SK-N-SH (cell line): ENCODE data around the gene SMYD2. TPM values are rescaled to one million over a fixed set of nuclear protein-coding genes. Genes with fewer than 3 reads are reported as not detected.

ENCODE experiments used
- CTCF ChIA-PET: fragments of 300-600, 350-600 bp; formaldehyde crosslinking; extraction: SDS; loops from one replicate; lab custom pipeline; 2021; lab: Yijun Ruan, JAX
- POLR2A ChIA-PET: fragments of 350-600 bp; sonication (Branson Sonifier 250); formaldehyde crosslinking; extraction: SDS; loops from one replicate; lab custom pipeline; 2020; ENCODE audit warnings: antibody characterized with exemption, inconsistent platforms; lab: Yijun Ruan, JAX
- DNase-seq: peaks from one replicate; pipeline ENCODE4 v3.0.0; 2012
- H2AFZ ChIP-seq: fragments of 200-600 bp; sonication (generic); 2 replicates; pipeline ENCODE4 v1.8.1; 2016; ENCODE audit warnings: antibody characterized with exemption, mild to moderate bottlenecking, low read depth
- H3F3A ChIP-seq: fragments of 200-600 bp; sonication (generic); replicated peaks from 2 replicates; pipeline ENCODE3; 2016; ENCODE audit warnings: antibody characterized with exemption, mild to moderate bottlenecking; ENCODE audit not compliant: insufficient read depth
- H3K27ac ChIP-seq, 2 experiments: fragments of 200-500 bp in 1 of 2; fragments of 200-600 bp in 1 of 2; sonication (Bioruptor generic) in 1 of 2; sonication (generic), shearing (Covaris generic) in 1 of 2; 2 replicates each; pipeline versions ENCODE4 v1.5.1 to v1.6.1; 2014 to 2016; ENCODE audit warnings: low read depth in 2 of 2, inconsistent platforms in 1 of 2, low read length in 1 of 2, mild to moderate bottlenecking in 1 of 2, mixed read lengths in 1 of 2
- H3K27me3 ChIP-seq: fragments of 200-600 bp; sonication (generic), shearing (Covaris generic); 2 replicates; pipeline ENCODE4 v1.6.1; 2016; ENCODE audit warnings: mixed run types; ENCODE audit not compliant: insufficient read depth
- H3K36me3 ChIP-seq, 2 experiments: fragments of 200-500 bp in 1 of 2; fragments of 200-600 bp in 1 of 2; sonication (Bioruptor generic) in 1 of 2; sonication (generic) in 1 of 2; replicated peaks in 1 of 2; 2 replicates each; pipeline versions ENCODE3 to v1.5.1; 2014 to 2016; ENCODE audit warnings: low read length in 1 of 2, mild to moderate bottlenecking in 1 of 2; ENCODE audit not compliant: insufficient read depth in 2 of 2, control insufficient read depth in 1 of 2
- H3K4me1 ChIP-seq, 2 experiments: fragments of 200-500 bp in 1 of 2; fragments of 200-600 bp in 1 of 2; sonication (Bioruptor generic) in 1 of 2; sonication (generic), shearing (Covaris generic) in 1 of 2; 2 replicates each; pipeline versions ENCODE4 v1.5.1 to v1.6.1; 2014 to 2016; ENCODE audit warnings: low read depth in 1 of 2, low read length in 1 of 2, mixed run types in 1 of 2; ENCODE audit not compliant: insufficient read depth in 2 of 2, control insufficient read depth in 1 of 2
- H3K4me2 ChIP-seq: fragments of 200-600 bp; sonication (generic), shearing (Covaris generic); 2 replicates; pipeline ENCODE4 v1.6.1; 2017; ENCODE audit warnings: mixed run types
- H3K4me3 ChIP-seq, 2 experiments: fragments of 200-500 bp in 1 of 2; fragments of 200-600 bp in 1 of 2; sonication (Bioruptor generic) in 1 of 2; sonication (generic), shearing (Covaris generic) in 1 of 2; 2 replicates each; pipeline versions ENCODE4 v1.5.1 to v1.8.1; 2014 to 2016; ENCODE audit warnings: low read depth in 2 of 2, inconsistent platforms in 1 of 2, low read length in 1 of 2, mild to moderate bottlenecking in 1 of 2, mixed read lengths in 1 of 2, moderate library complexity in 1 of 2
- H3K79me2 ChIP-seq: fragments of 200-600 bp; sonication (generic); 2 replicates; pipeline ENCODE4 v1.8.1; 2017; ENCODE audit warnings: mild to moderate bottlenecking; ENCODE audit not compliant: insufficient read depth
- H3K9ac ChIP-seq: fragments of 200-600 bp; sonication (generic); 2 replicates; pipeline ENCODE4 v1.6.1; 2017; ENCODE audit warnings: mixed run types
- H3K9me2 ChIP-seq: fragments of 200-600 bp; sonication (generic); 2 replicates; pipeline ENCODE4 v1.6.1; 2017; ENCODE audit warnings: mixed run types
- H3K9me3 ChIP-seq: fragments of 200-600 bp; sonication (generic); 2 replicates; pipeline ENCODE4 v1.6.1; 2017; ENCODE audit warnings: mixed run types, mild to moderate bottlenecking, moderate library complexity
- H4K20me1 ChIP-seq: fragments of 200-600 bp; sonication (generic); 2 replicates; pipeline ENCODE4 v1.6.1; 2017; ENCODE audit warnings: mild to moderate bottlenecking, mixed run types; ENCODE audit not compliant: insufficient read depth
- ELF1 ChIP-seq: IDR thresholded peaks from 2 replicates; pipeline ENCODE4 v1.4.0; 2012
- EZH2phosphoT487 ChIP-seq: fragments of 200-600 bp; sonication (generic); IDR thresholded peaks from 2 replicates; pipeline ENCODE4 v1.6.1; 2017; ENCODE audit warnings: low read depth, mixed run types, mild to moderate bottlenecking, antibody characterized with exemption, moderate library complexity, borderline replicate concordance
- FOXJ3 ChIP-seq: sonication (generic); formaldehyde crosslinking; IDR thresholded peaks from 2 replicates; pipeline ENCODE4 v1.5.1; 2020; ENCODE audit warnings: mild to moderate bottlenecking, missing genetic modification reagents
- FOXM1 ChIP-seq: IDR thresholded peaks from 2 replicates; pipeline ENCODE4 v1.4.0; 2012; ENCODE audit warnings: low read depth, mild to moderate bottlenecking
- JUND ChIP-seq: IDR thresholded peaks from 2 replicates; pipeline ENCODE4 v1.4.0; 2012
- MEF2A ChIP-seq: IDR thresholded peaks from 2 replicates; pipeline ENCODE4 v1.4.0; 2012; ENCODE audit warnings: low read depth, borderline replicate concordance
- MXI1 ChIP-seq: IDR thresholded peaks from 2 replicates; pipeline ENCODE4 v1.6.1; 2012; ENCODE audit warnings: mild to moderate bottlenecking, low read depth, low read length, improper control_type of control experiment
- NFIC ChIP-seq: IDR thresholded peaks from 2 replicates; pipeline ENCODE4 v1.4.0; 2012; ENCODE audit warnings: borderline replicate concordance
- RAD21 ChIP-seq: IDR thresholded peaks from 2 replicates; pipeline ENCODE4 v1.6.1; 2012; ENCODE audit warnings: mild to moderate bottlenecking, low read length
- RCOR1 ChIP-seq: fragments of 150-350 bp; IDR thresholded peaks from 2 replicates; pipeline ENCODE4 v1.6.1; 2017; ENCODE audit warnings: antibody characterized with exemption, low read length
- RFX5 ChIP-seq: IDR thresholded peaks from 2 replicates; pipeline ENCODE4 v1.6.1; 2012; ENCODE audit warnings: mild to moderate bottlenecking, improper control_type of control experiment, low read length
- SIN3A ChIP-seq: IDR thresholded peaks from 2 replicates; pipeline ENCODE4 v1.6.1; 2012; ENCODE audit warnings: low read depth, mild to moderate bottlenecking, low read length, moderate library complexity, borderline replicate concordance
- SMC3 ChIP-seq: IDR thresholded peaks from 2 replicates; pipeline ENCODE4 v1.6.1; 2012; ENCODE audit warnings: low read depth, low read length, improper control_type of control experiment
- TCF12 ChIP-seq: IDR thresholded peaks from 2 replicates; pipeline ENCODE4 v1.4.0; 2012
- TEAD4 ChIP-seq: IDR thresholded peaks from 2 replicates; pipeline ENCODE4 v1.4.0; 2012; ENCODE audit warnings: mild to moderate bottlenecking, borderline replicate concordance; ENCODE audit not compliant: insufficient read depth
- WGBS: methylation state at CpG from one replicate; pipeline ENCODE4 v1.1.6; 2017; ENCODE audit warnings: low lambda C conversion rate; 5-methylcytosine and 5-hydroxymethylcytosine counted together
- polyA plus RNA-seq, 3 experiments: library from polyadenylated mRNA; depleted of rRNA; stranded (reverse); fragments of >200 nt; gene quantifications; 2 replicates each; pipeline ENCODE4 v1.2.3, GENCODE V29; 2012
- TF ChIP-seq, protein P1 (sequence below): IDR thresholded peaks from 2 replicates; pipeline ENCODE4 v1.4.0; 2012; ENCODE audit warnings: low read depth, borderline replicate concordance
- TF ChIP-seq, protein P2 (sequence below): IDR thresholded peaks from 2 replicates; pipeline ENCODE4; 2012
- TF ChIP-seq, protein P3 (sequence below): IDR thresholded peaks from 2 replicates; pipeline ENCODE4 v1.4.0; 2012; ENCODE audit warnings: low read depth, borderline replicate concordance

The SMYD2 gene
- polyA plus RNA-seq, 1 of the 3 experiments (the other 2 are of a cell fraction), result 23.1 TPM

DNA sequence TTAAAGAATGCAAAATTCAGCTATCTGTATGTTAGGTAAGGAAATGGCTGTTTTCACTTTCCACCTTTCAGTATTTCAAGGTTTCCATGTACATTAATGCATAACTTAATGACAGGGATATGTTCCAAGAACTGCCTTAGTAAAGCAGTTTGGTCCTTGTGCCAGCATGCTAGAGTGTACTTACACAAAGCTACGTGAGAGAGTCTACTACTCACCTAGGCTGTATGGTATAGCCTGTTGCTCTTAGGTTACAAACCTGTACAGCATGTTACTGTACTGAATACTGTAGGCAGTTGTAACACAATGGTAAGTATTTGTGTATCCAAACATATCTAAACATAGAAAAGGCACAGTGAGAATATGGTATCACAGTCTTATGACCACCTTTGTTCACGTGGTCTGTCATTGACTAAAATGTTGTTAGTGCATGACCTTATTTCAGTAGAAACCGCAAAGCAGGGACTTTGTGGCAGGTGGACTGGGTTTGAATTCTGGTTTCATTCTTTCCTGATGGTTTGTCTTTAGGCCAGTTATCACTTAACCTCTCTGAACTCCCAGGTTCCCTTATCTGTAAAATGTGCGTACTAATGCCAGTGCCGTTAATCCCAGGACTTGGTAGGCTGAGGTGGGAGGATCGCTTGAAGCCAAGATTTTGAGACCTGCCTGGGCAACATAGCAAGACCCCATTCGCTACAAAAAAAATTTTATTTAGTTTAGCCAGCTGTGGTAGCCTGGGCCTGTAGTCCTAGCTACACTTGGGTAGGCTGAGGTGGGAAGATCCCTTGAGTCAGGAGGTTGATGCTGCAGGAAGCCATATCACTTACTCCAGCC, 4.9 kb downstream of the SMYD2 start:
- POLR2A ChIA-PET, result no interaction called here
- 96% methylated on average over 7 of the region's 7 CpGs for WGBS
- Histone ChIP-seq H3K36me3 (peaks cover 0 to 6% of the 10 kb centered on the region in 2 experiments), H3K9ac (no peak overlapping the region), H3K4me1 (peaks cover 0 to 17% of the 10 kb centered on the region in 2 experiments; a peak in 2 of 4 replicates), H3K4me3 (no peak overlapping the region), H3K27me3 (no peaks in the 10 kb centered on the region), H2AFZ (no peak overlapping the region), H3F3A (no peaks in the 10 kb centered on the region), H3K9me2 (no peaks in the 10 kb centered on the region), H3K4me2 (no peak overlapping the region), H4K20me1 (no peaks in the 10 kb centered on the region), H3K9me3 (no peaks in the 10 kb centered on the region), H3K27ac (peak overlapping the region in 1 of 2 experiments; percentile 58; a peak in 1 of 4 replicates), H3K79me2 (peaks cover 30% of the 10 kb centered on the region; the same call in 1 of the 2 replicates)
- no peak for DNase-seq
- CTCF ChIA-PET, result interaction anchor here (0.8 to 3.6 kb wide), 4 partner anchors 24 to 295 kb away, joined by 3 to 18 read pairs (median 4); no protein-coding TSS in a partner anchor
- TF ChIP-seq MEF2A (no peak), TEAD4 (no peak), ELF1 (no peak), FOXJ3 (no peak), JUND (no peak), SMC3 (no peak), SIN3A (no peak), MXI1 (no peak), RFX5 (no peak), NFIC (no peak), RAD21 (no peak), RCOR1 (no peak), EZH2phosphoT487 (no peak), FOXM1 (no peak), TCF12 (no peak)
- TF ChIP-seq, protein P1, sequence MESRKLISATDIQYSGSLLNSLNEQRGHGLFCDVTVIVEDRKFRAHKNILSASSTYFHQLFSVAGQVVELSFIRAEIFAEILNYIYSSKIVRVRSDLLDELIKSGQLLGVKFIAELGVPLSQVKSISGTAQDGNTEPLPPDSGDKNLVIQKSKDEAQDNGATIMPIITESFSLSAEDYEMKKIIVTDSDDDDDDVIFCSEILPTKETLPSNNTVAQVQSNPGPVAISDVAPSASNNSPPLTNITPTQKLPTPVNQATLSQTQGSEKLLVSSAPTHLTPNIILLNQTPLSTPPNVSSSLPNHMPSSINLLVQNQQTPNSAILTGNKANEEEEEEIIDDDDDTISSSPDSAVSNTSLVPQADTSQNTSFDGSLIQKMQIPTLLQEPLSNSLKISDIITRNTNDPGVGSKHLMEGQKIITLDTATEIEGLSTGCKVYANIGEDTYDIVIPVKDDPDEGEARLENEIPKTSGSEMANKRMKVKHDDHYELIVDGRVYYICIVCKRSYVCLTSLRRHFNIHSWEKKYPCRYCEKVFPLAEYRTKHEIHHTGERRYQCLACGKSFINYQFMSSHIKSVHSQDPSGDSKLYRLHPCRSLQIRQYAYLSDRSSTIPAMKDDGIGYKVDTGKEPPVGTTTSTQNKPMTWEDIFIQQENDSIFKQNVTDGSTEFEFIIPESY, result no peak
- TF ChIP-seq, protein P2, sequence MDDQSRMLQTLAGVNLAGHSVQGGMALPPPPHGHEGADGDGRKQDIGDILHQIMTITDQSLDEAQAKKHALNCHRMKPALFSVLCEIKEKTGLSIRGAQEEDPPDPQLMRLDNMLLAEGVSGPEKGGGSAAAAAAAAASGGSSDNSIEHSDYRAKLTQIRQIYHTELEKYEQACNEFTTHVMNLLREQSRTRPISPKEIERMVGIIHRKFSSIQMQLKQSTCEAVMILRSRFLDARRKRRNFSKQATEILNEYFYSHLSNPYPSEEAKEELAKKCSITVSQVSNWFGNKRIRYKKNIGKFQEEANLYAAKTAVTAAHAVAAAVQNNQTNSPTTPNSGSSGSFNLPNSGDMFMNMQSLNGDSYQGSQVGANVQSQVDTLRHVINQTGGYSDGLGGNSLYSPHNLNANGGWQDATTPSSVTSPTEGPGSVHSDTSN, result no peak
- TF ChIP-seq, protein P3, sequence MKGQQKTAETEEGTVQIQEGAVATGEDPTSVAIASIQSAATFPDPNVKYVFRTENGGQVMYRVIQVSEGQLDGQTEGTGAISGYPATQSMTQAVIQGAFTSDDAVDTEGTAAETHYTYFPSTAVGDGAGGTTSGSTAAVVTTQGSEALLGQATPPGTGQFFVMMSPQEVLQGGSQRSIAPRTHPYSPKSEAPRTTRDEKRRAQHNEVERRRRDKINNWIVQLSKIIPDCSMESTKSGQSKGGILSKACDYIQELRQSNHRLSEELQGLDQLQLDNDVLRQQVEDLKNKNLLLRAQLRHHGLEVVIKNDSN, result no peak
